Measurements from ENCODE around the gene TUSC2. TPM values are rescaled to one million over a fixed set of nuclear protein-coding genes. Genes with fewer than 3 reads are reported as not detected.
A peak's percentile ranks its signal among the peaks of the same experiment; 100 is the strongest.

Gene TUSC2
- total and polyA plus RNA-seq, 9 of the 15 experiments (the other 6 are each of a cell fraction or from before 2014, with no cell fraction given): 2.8 to 67.5 (median 25.8) TPM

DNA sequence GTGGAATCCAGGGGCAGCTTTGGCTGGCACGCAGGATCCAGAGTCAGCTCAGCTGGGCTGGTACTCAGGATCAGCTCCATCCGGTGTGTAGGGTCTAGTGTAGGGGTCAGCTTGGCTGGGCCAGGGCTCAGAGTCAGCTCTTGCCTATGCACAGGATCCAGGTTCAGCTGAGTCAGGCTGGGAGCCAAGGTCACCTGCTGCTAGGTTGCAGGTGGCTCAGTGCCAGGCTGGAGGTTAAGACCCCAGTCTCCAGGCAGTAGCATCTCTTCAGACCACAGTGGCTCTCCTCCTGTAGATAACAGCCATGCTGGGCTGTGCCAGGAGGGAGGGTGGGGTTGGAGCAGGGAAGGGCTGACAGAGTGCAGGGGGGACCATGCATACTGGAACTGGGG lies 30.6 kb downstream of the TUSC2 start:
- Histone ChIP-seq H3K4me1 (replicated peaks in 1 of 2; ENCODE audit: control insufficient read depth in 2 of 2, insufficient read depth in 2 of 2, low read length in 2 of 2) (peaks cover 27 to 70% of the 10 kb centered on the region in 2 experiments; a peak in 4 of 5 replicates), H3K27me3 (ENCODE audit: control insufficient read depth in 2 of 2, insufficient read depth in 2 of 2, low read length in 2 of 2) (no peaks in the 10 kb centered on the region), H3K4me3 (no peak overlapping the region), H3K9ac (ENCODE audit: insufficient read depth in 1 of 2, low read depth in 2 of 2, low read length in 2 of 2) (peak overlapping the region in 1 of 2 experiments; percentile 97; a peak in 2 of 4 replicates), H3K27ac (ENCODE audit: extremely low read depth, low read depth, low read length) (no peak overlapping the region), H3K4me2 (ENCODE audit: insufficient read depth, low read length) (peak overlapping the region; percentile 86; the same call in 1 of the 2 replicates), H3K79me2 (ENCODE audit: control insufficient read depth, insufficient read depth, low read length) (peaks cover 41% of the 10 kb centered on the region), H3K36me3 (ENCODE audit: control insufficient read depth, insufficient read depth, low read length) (peaks cover 19% of the 10 kb centered on the region; the same call in 2 of the 3 replicates), H3K9me3 (replicated peaks; ENCODE audit: control insufficient read depth, insufficient read depth, low read depth, low read length) (no peaks in the 10 kb centered on the region), H4K20me1 (replicated peaks; ENCODE audit: control insufficient read depth, insufficient read depth, low read length) (no peaks in the 10 kb centered on the region), H3K9me1 (ENCODE audit: control insufficient read depth, insufficient read depth, low read length) (no peaks in the 10 kb centered on the region), H2AFZ (ENCODE audit: low read depth, low read length) (no peak overlapping the region)
- intact Hi-C loops (cut with micrococcal nuclease) (no loop called here), in situ Hi-C loops (cut with MboI) (no loop called here)
- ATAC-seq: no peak
- 100% methylated on average over 2 of the region's 2 CpGs for WGBS (ENCODE audit: insufficient coverage, low coverage, missing lambda C conversion rate)
- ChIA-PET POLR2A (interaction anchor here (0.6 kb wide), 1 partner anchor 1220 kb away, joined by 3 read pairs; no protein-coding TSS in a partner anchor), CTCF (ENCODE audit: low intra/inter-chr PET ratio) (no interaction called here)
- TF ChIP-seq TRIM28 (IDR thresholded peaks at IDR 0.05) (no peak), ZKSCAN3 (CRISPR knock-in tag; IDR thresholded peaks at IDR 0.05) (no peak), NUFIP1 (IDR thresholded peaks at IDR 0.05; ENCODE audit: partially characterized antibody) (no peak)
- DNase-seq (ENCODE audit: extremely low read depth in 1 of 4, low spot score in 3 of 4): no peak
- no peak for FAIRE-seq
- no TSS peak for BruUV-seq (replicated peaks)

DNA sequence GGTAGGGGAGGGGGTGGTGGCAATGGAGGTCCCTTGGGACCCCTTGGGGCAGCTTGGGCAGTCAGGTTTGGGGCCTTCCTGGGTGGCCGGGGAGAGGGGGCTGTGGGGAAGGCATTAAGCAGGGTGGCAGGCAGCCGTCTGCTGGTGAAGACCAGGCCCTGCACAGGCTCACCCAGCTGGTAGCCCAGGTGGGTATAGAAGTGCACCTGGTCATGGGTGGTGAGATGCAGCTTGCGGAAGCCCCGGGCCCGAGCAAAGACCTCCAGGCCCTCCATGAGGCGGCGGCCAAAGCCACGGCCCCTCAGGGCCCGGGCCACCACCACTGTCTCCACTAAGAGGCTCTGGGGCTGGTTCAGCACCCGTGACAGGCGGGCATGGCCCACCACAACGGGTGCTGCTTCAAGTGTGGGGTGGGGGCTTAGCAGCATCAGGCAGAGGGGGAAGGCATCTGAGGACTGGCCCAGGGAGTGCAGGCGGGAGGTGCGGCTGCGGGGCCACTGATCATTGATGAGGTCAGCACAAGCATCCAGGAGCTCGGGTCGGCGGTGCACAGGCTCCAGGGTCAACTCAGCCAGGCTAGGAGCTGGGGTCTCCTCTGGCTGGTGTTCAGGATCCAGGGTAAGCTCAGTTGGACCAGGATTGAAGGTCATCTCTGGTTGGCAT lies 31.2 kb downstream of the TUSC2 start:
- intact Hi-C loops (cut with micrococcal nuclease) (no loop called here), in situ Hi-C loops (cut with MboI) (no loop called here)
- ChIA-PET POLR2A (interaction anchor here (0.6 kb wide), 2 partner anchors 10 to 1220 kb away, joined by 3 to 4 read pairs; no protein-coding TSS in a partner anchor), CTCF (ENCODE audit: low intra/inter-chr PET ratio) (no interaction called here)
- H3K27me3 ChIP-seq (ENCODE audit: control insufficient read depth in 2 of 2, insufficient read depth in 2 of 2, low read length in 2 of 2): no peaks in the 10 kb centered on the region
- no peaks in the 10 kb centered on the region for H3K9me3 ChIP-seq (replicated peaks; ENCODE audit: control insufficient read depth, insufficient read depth, low read depth, low read length)
- H3K79me2 ChIP-seq (ENCODE audit: control insufficient read depth, insufficient read depth, low read length): peaks cover 40% of the 10 kb centered on the region
- TF ChIP-seq, protein P1, sequence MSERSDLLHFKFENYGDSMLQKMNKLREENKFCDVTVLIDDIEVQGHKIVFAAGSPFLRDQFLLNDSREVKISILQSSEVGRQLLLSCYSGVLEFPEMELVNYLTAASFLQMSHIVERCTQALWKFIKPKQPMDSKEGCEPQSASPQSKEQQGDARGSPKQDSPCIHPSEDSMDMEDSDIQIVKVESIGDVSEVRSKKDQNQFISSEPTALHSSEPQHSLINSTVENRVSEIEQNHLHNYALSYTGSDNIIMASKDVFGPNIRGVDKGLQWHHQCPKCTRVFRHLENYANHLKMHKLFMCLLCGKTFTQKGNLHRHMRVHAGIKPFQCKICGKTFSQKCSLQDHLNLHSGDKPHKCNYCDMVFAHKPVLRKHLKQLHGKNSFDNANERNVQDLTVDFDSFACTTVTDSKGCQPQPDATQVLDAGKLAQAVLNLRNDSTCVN (CRISPR knock-in tag; IDR thresholded peaks at IDR 0.05): no peak
- TF ChIP-seq, protein P2, sequence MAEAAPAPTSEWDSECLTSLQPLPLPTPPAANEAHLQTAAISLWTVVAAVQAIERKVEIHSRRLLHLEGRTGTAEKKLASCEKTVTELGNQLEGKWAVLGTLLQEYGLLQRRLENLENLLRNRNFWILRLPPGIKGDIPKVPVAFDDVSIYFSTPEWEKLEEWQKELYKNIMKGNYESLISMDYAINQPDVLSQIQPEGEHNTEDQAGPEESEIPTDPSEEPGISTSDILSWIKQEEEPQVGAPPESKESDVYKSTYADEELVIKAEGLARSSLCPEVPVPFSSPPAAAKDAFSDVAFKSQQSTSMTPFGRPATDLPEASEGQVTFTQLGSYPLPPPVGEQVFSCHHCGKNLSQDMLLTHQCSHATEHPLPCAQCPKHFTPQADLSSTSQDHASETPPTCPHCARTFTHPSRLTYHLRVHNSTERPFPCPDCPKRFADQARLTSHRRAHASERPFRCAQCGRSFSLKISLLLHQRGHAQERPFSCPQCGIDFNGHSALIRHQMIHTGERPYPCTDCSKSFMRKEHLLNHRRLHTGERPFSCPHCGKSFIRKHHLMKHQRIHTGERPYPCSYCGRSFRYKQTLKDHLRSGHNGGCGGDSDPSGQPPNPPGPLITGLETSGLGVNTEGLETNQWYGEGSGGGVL (CRISPR knock-in tag; IDR thresholded peaks at IDR 0.05): no peak
- TF ChIP-seq, protein P3, sequence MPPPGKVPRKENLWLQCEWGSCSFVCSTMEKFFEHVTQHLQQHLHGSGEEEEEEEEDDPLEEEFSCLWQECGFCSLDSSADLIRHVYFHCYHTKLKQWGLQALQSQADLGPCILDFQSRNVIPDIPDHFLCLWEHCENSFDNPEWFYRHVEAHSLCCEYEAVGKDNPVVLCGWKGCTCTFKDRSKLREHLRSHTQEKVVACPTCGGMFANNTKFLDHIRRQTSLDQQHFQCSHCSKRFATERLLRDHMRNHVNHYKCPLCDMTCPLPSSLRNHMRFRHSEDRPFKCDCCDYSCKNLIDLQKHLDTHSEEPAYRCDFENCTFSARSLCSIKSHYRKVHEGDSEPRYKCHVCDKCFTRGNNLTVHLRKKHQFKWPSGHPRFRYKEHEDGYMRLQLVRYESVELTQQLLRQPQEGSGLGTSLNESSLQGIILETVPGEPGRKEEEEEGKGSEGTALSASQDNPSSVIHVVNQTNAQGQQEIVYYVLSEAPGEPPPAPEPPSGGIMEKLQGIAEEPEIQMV (tag; conservative IDR thresholded peaks at IDR 0.05; ENCODE audit: low read depth): no peak
- TF ChIP-seq WHSC1 (IDR thresholded peaks at IDR 0.05; ENCODE audit: low read length): no peak
- TF ChIP-seq PCBP2 (IDR thresholded peaks at IDR 0.05; ENCODE audit: low read depth, low read length, poor library complexity, severe bottlenecking): no peak
- TF ChIP-seq KHSRP (IDR thresholded peaks at IDR 0.05): no peak
- TF ChIP-seq POLR2G (IDR thresholded peaks at IDR 0.05; ENCODE audit: low read depth, low read length): 0 out of 2 replicates have a peak, but pooled peaks have one; percentile 21
- H3K27ac ChIP-seq (ENCODE audit: extremely low read depth, low read depth, low read length): no peak overlapping the region
- DNase-seq (ENCODE audit: extremely low read depth in 1 of 4, low spot score in 3 of 4): no peak
- H3K36me3 ChIP-seq (ENCODE audit: control insufficient read depth, insufficient read depth, low read length): peaks cover 19% of the 10 kb centered on the region; the same call in 2 of the 3 replicates
- peak overlapping the region in 1 of 2 experiments; percentile 97; a peak in 2 of 4 replicates for H3K9ac ChIP-seq (ENCODE audit: insufficient read depth in 1 of 2, low read depth in 2 of 2, low read length in 2 of 2)
- H4K20me1 ChIP-seq (replicated peaks; ENCODE audit: control insufficient read depth, insufficient read depth, low read length): no peaks in the 10 kb centered on the region
- H3K4me1 ChIP-seq (replicated peaks in 1 of 2; ENCODE audit: control insufficient read depth in 2 of 2, insufficient read depth in 2 of 2, low read length in 2 of 2): peaks cover 27 to 69% of the 10 kb centered on the region in 2 experiments; a peak in 4 of 5 replicates
- H3K4me2 ChIP-seq (ENCODE audit: insufficient read depth, low read length): no peak overlapping the region
- no TSS peak for BruUV-seq (replicated peaks)
- H2AFZ ChIP-seq (ENCODE audit: low read depth, low read length): no peak overlapping the region
- no peaks in the 10 kb centered on the region for H3K9me1 ChIP-seq (ENCODE audit: control insufficient read depth, insufficient read depth, low read length)
- ATAC-seq: no peak
- FAIRE-seq: no peak
- H3K4me3 ChIP-seq: no peak overlapping the region
- WGBS (ENCODE audit: insufficient coverage, low coverage, missing lambda C conversion rate): 91% methylated on average over 7 of the region's 18 CpGs
